Central memory CD4-positive, alpha-beta T cell (primary cell): ENCODE measurements around the gene FAM169A.
"Not testable (repeated sequence)": the region's sequence is repeated elsewhere in the genome, so short reads cannot be mapped to it uniquely, and the experiment has no call there.

Experiments
- DNase-seq: peaks from one replicate; pipeline ENCODE4 v3.0.0; 2022

Gene FAM169A

GRCh38 chr5:74866596-74867162 is 492 bp upstream of the FAM169A start:
- DNase-seq: no peak

- DNase-seq: no peak
Measured at GRCh38 chr5:74865256-74865803, 857 bp downstream of the FAM169A start.

GRCh38 chr5:74864823-74865222 is 1.4 kb downstream of the FAM169A start:
- DNase-seq: no peak

GRCh38 chr5:74863726-74864125 is 2.5 kb downstream of the FAM169A start:
- DNase-seq: no peak

- DNase-seq: no peak
Measured at GRCh38 chr5:74862221-74862620, 4.0 kb downstream of the FAM169A start.

- not testable (repeated sequence) for DNase-seq
Measured at GRCh38 chr5:74856975-74857374, 9.2 kb downstream of the FAM169A start.

- no peak for DNase-seq
Measured at GRCh38 chr5:74853256-74853655, 12.9 kb downstream of the FAM169A start.

- no peak for DNase-seq
Measured at GRCh38 chr5:74851684-74852353, 14.4 kb downstream of the FAM169A start.

GRCh38 chr5:74850789-74851425 is 15.3 kb downstream of the FAM169A start:
- no peak for DNase-seq

GRCh38 chr5:74850030-74850429 is 16.2 kb downstream of the FAM169A start:
- no peak for DNase-seq

- no peak for DNase-seq
Measured at GRCh38 chr5:74848553-74849025, 17.6 kb downstream of the FAM169A start.

- no peak for DNase-seq
Measured at GRCh38 chr5:74839229-74839628, 27.0 kb downstream of the FAM169A start.

GRCh38 chr5:74838262-74838661 is 27.9 kb downstream of the FAM169A start:
- no peak for DNase-seq

GRCh38 chr5:74837115-74837514 is 29.1 kb downstream of the FAM169A start:
- DNase-seq: no peak

GRCh38 chr5:74833537-74834266 is 32.5 kb downstream of the FAM169A start:
- no peak for DNase-seq

- no peak for DNase-seq
Measured at GRCh38 chr5:74829413-74829812, 36.8 kb downstream of the FAM169A start.

- DNase-seq: no peak
Measured at GRCh38 chr5:74822288-74822687, 43.9 kb downstream of the FAM169A start.

- DNase-seq: no peak
Measured at GRCh38 chr5:74816875-74817274, 49.3 kb downstream of the FAM169A start.

GRCh38 chr5:74810915-74811314 is 55.3 kb downstream of the FAM169A start:
- DNase-seq: no peak

GRCh38 chr5:74801941-74802340 is 64.2 kb downstream of the FAM169A start:
- DNase-seq: no peak

- DNase-seq: no peak
Measured at GRCh38 chr5:74801197-74801596, 65.0 kb downstream of the FAM169A start.

- no peak for DNase-seq
Measured at GRCh38 chr5:74798977-74799911, 66.9 kb downstream of the FAM169A start.
